SU-DHL-6 (cell line): Measurements from ENCODE around the gene HDAC7.
"Not testable (repeated sequence)": the region's sequence is repeated elsewhere in the genome, so short reads cannot be mapped to it uniquely, and the experiment has no call there.

ENCODE experiments used
- H2AFZ ChIP-seq: fragments of 200-600 bp; sonication (generic); 2 replicates; pipeline ENCODE4 v1.6.1; 2014; ENCODE audit warnings: low read depth, mild to moderate bottlenecking, moderate library complexity, mixed read lengths, antibody characterized with exemption, low read length; ENCODE audit not compliant: severe bottlenecking
- H3F3A ChIP-seq: fragments of 200-600 bp; shearing (Covaris generic); 2 replicates; pipeline ENCODE4 v1.6.0; 2016; ENCODE audit warnings: antibody characterized with exemption, mild to moderate bottlenecking; ENCODE audit not compliant: insufficient read depth
- H3K27ac ChIP-seq: fragments of 200-600 bp; sonication (generic); 2 replicates; pipeline ENCODE4 v1.5.1; 2016; ENCODE audit warnings: low read depth, mild to moderate bottlenecking, low read length, moderate library complexity, mixed read lengths
- H3K27me3 ChIP-seq: fragments of 200-600 bp; sonication (generic), shearing (Covaris generic); 2 replicates; pipeline ENCODE4 v1.6.0; 2014; ENCODE audit warnings: mild to moderate bottlenecking, low read length
- H3K36me3 ChIP-seq: fragments of 200-600 bp; sonication (generic); 2 replicates; pipeline ENCODE4 v1.6.1; 2014; ENCODE audit warnings: mild to moderate bottlenecking, low read length, mixed read lengths
- H3K4me2 ChIP-seq: fragments of 300-600, 200-600 bp; shearing (Covaris generic), sonication (generic); 2 replicates; pipeline ENCODE4 v1.6.0; 2014; ENCODE audit warnings: low read length, low read depth, mild to moderate bottlenecking; ENCODE audit not compliant: poor library complexity, severe bottlenecking
- H3K4me3 ChIP-seq: fragments of 200-600 bp; sonication (generic); 2 replicates; pipeline ENCODE4 v1.5.1; 2014; ENCODE audit warnings: antibody characterized with exemption, low read length, mild to moderate bottlenecking, mixed read lengths; ENCODE audit not compliant: insufficient read depth, poor library complexity, severe bottlenecking
- H3K79me2 ChIP-seq: fragments of 200-600 bp; sonication (generic); 2 replicates; pipeline ENCODE4 v1.6.1; 2014; ENCODE audit warnings: mild to moderate bottlenecking, low read length, moderate library complexity; ENCODE audit not compliant: insufficient read depth
- H3K9ac ChIP-seq: fragments of 200-600 bp; sonication (generic); 2 replicates; pipeline ENCODE4 v1.7.0; 2014; ENCODE audit warnings: mild to moderate bottlenecking, low read length
- H3K9me2 ChIP-seq: fragments of 200-600 bp; sonication (generic); replicated peaks from 2 replicates; pipeline ENCODE4 v1.6.1; 2014; ENCODE audit warnings: low read length; ENCODE audit not compliant: insufficient read depth
- H3K9me3 ChIP-seq: fragments of 200-600 bp; sonication (generic); 2 replicates; pipeline ENCODE4 v1.6.1; 2014; ENCODE audit warnings: low read length, mixed read lengths; ENCODE audit not compliant: insufficient read depth
- H4K20me1 ChIP-seq: fragments of 200-600 bp; sonication (generic); 2 replicates; pipeline ENCODE4 v1.6.1; 2014; ENCODE audit warnings: low read depth, mild to moderate bottlenecking, antibody characterized with exemption, low read length, moderate library complexity, mixed read lengths
- CTCF ChIP-seq: fragments of 200-600 bp; sonication (generic); IDR thresholded peaks from one replicate; pipeline ENCODE4 v1.5.1; 2017; ENCODE audit warnings: antibody characterized with exemption, mild to moderate bottlenecking, low read length, moderate library complexity; ENCODE audit not compliant: insufficient read depth, poor library complexity, severe bottlenecking
- EZH2phosphoT487 ChIP-seq: fragments of 200-600 bp; sonication (generic), shearing (Covaris generic); conservative IDR thresholded peaks from 2 replicates; pipeline ENCODE4 v1.6.1; 2018; ENCODE audit warnings: mild to moderate bottlenecking, antibody characterized with exemption, low read length, moderate library complexity, mixed read lengths

The HDAC7 gene

GRCh38 chr12:47818007-47818376 is 1.7 kb downstream of the HDAC7 start:
- Histone ChIP-seq H3K4me2 (peak overlapping the region; percentile 71), H3K9me3 (no peaks in the 10 kb centered on the region), H3K79me2 (peaks cover 57% of the 10 kb centered on the region), H3K4me3 (peak overlapping the region; percentile 69), H4K20me1 (no peaks in the 10 kb centered on the region), H3K36me3 (0 out of 2 replicates have a peak, but pooled peaks cover 4% of the 10 kb centered on the region), H3K27ac (peak overlapping the region; percentile 68), H3F3A (peaks cover 13% of the 10 kb centered on the region; the same call in 1 of the 2 replicates), H3K9me2 (no peaks in the 10 kb centered on the region), H3K9ac (peak overlapping the region; percentile 74), H3K27me3 (no peaks in the 10 kb centered on the region), H2AFZ (no peak overlapping the region)
- TF ChIP-seq EZH2phosphoT487 = no peak
- no peak for TF ChIP-seq CTCF

- Histone ChIP-seq H4K20me1 (no peaks in the 10 kb centered on the region), H3K79me2 (peaks cover 61% of the 10 kb centered on the region), H3K36me3 (0 out of 2 replicates have a peak, but pooled peaks cover 4% of the 10 kb centered on the region), H3K4me2 (peak overlapping the region; percentile 71), H3K27ac (peak overlapping the region; percentile 68), H2AFZ (no peak overlapping the region), H3F3A (peaks cover 16% of the 10 kb centered on the region), H3K4me3 (peak overlapping the region; percentile 69), H3K9me3 (no peaks in the 10 kb centered on the region), H3K9me2 (no peaks in the 10 kb centered on the region), H3K9ac (peak overlapping the region; percentile 74), H3K27me3 (no peaks in the 10 kb centered on the region)
- TF ChIP-seq CTCF = peak; percentile 13
- TF ChIP-seq EZH2phosphoT487 = no peak
Observed at GRCh38 chr12:47817272-47818006, 2.3 kb downstream of the HDAC7 start.

DNA sequence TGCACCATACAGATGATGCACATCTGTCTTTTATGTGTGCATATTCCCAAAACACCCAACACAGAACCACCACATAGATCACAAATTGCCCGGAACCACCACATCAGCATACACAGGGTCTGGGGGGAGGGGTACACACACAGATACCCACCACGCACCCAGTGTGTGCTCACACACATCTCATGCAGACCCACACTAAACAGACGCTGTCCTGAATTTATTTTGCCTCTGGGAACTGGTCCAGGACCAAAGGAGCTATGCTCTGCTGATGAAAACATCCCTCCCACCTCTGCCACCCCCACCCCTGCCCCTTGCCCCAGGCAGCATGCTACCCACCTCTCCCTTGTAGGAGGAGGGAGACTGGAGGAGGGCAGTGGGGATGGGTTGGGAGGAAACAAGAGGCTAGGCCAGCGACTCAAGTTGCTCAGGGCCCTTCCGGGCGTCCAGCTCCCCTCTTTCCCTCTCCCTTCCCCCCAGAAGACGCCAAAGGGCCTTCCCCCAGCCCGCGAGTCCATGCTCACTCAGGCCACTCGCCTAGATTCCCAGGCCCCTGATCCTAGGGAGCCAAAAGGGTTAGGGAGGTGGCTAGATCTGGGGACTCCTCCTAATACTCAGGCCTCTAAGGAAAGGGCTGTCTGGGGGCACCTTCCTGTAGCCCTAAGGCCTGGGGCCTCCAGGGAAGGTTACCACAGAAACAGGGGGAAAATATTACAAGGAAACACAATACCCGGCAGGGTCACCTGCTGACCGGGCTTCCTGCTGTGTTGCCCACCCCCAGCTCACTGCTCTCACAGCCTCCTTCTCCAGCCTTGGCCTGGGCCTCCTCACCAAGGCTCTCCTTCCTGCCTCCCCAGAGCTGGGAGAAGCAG is 3.1 kb downstream of the HDAC7 start:
- H3K4me3 ChIP-seq = peak overlapping the region; percentile 69
- TF ChIP-seq CTCF (no peak), EZH2phosphoT487 (no peak)
- peak overlapping the region; percentile 74 for H3K9ac ChIP-seq
- peaks cover 69% of the 10 kb centered on the region for H3K79me2 ChIP-seq
- H4K20me1 ChIP-seq = no peaks in the 10 kb centered on the region
- H3K27ac ChIP-seq = peak overlapping the region; percentile 68
- H3K9me3 ChIP-seq = no peaks in the 10 kb centered on the region
- no peaks in the 10 kb centered on the region for H3K27me3 ChIP-seq
- H3K4me2 ChIP-seq = peak overlapping the region; percentile 71
- H2AFZ ChIP-seq = no peak overlapping the region
- H3K36me3 ChIP-seq = 0 out of 2 replicates have a peak, but pooled peaks cover 4% of the 10 kb centered on the region
- peaks cover 22% of the 10 kb centered on the region for H3F3A ChIP-seq
- H3K9me2 ChIP-seq = no peaks in the 10 kb centered on the region

DNA sequence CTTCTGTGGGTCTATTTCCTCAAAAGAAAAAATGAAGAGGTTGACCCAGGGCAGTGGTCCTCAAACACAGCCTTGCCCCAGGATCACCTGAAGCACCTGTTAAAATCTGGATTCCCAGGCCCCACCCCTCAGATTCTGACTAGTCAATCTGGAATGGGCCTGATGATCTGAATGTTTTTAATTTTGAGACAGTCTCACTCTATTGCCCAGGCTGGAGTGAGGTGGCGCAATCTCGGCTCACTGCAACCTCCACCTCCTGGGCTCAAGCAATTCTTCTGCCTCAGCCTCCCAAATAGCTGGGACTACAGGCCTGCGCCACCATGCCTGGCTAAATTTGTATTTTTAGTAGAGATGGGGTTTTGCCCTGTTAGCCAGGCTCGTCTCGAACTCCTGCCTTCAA is 4.3 kb downstream of the HDAC7 start:
- H3K9me2 ChIP-seq, H3K4me3 ChIP-seq, H3K9me3 ChIP-seq, H3K36me3 ChIP-seq, H3K27me3 ChIP-seq, H2AFZ ChIP-seq, H3K4me2 ChIP-seq, H4K20me1 ChIP-seq, H3K9ac ChIP-seq: not testable (repeated sequence)
- Histone ChIP-seq H3K27ac (peak overlapping the region; percentile 89; the same call in 1 of the 2 replicates), H3F3A (peaks cover 34% of the 10 kb centered on the region), H3K79me2 (peaks cover 79% of the 10 kb centered on the region)
